ENCODE measurements around the gene SSTR3. TPM values are rescaled to one million over a fixed set of nuclear protein-coding genes. Genes with fewer than 3 reads are reported as not detected.

SSTR3 gene
- total RNA-seq, 1 donor from 2014 or later, result 0.09 TPM

- TF ChIP-seq CTCF (conservative IDR thresholded peaks at IDR 0.05), result no peak
- no peak for DNase-seq (ENCODE audit: low read depth, low spot score)
- Mint-ChIP-seq H3K4me1 (no peaks in the 10 kb centered on the region), H3K4me3 (no peak overlapping the region), H3K27ac (ENCODE audit: unreplicated experiment) (peak overlapping the region; percentile 70), H3K9me3 (no peaks in the 10 kb centered on the region), H3K27me3 (ENCODE audit: low read depth) (peaks cover 19% of the 10 kb centered on the region), H3K36me3 (ENCODE audit: low read depth) (no peaks in the 10 kb centered on the region)
Observed at GRCh38 chr22:37155971-37156370, 56.3 kb downstream of the SSTR3 start.

GRCh38 chr22:37154925-37155712 lies 57.2 kb downstream of the SSTR3 start:
- H3K4me1 Mint-ChIP-seq, result peaks cover 2% of the 10 kb centered on the region
- H3K4me3 Mint-ChIP-seq, result no peak overlapping the region
- no peak for TF ChIP-seq CTCF (conservative IDR thresholded peaks at IDR 0.05)
- no peak for DNase-seq (ENCODE audit: low read depth, low spot score)
- H3K27me3 Mint-ChIP-seq (ENCODE audit: low read depth), result peaks cover 19% of the 10 kb centered on the region
- H3K36me3 Mint-ChIP-seq (ENCODE audit: low read depth), result no peaks in the 10 kb centered on the region
- no peak overlapping the region for H3K27ac Mint-ChIP-seq (ENCODE audit: unreplicated experiment)
- H3K9me3 Mint-ChIP-seq, result no peaks in the 10 kb centered on the region

Other genes with a start within 250 kb of the SSTR3 start
- 31.0 and 31.3 TPM in 2 replicates for gene TST, start 193.0 kb downstream of the SSTR3 start, total RNA-seq
- gene MPST, start 192.7 kb downstream of the SSTR3 start, total RNA-seq, result 100.0 and 103 TPM in 2 replicates
- 85.7 and 95.8 TPM in 2 replicates for gene KCTD17, start 160.7 kb downstream of the SSTR3 start, total RNA-seq
- gene TMPRSS6, start 102.8 kb downstream of the SSTR3 start, total RNA-seq, result not detected in 2 replicates
- 0.50 and 0.56 TPM in 2 replicates for gene IL2RB, start 62.6 kb downstream of the SSTR3 start, total RNA-seq
- 13.6 TPM in 2 replicates for gene C1QTNF6, start 24.2 kb downstream of the SSTR3 start, total RNA-seq
- gene RAC2, start 31.8 kb upstream of the SSTR3 start, total RNA-seq, result 0.21 TPM in 1 of 2 replicates, not detected in the other
- gene CYTH4, start 70.0 kb upstream of the SSTR3 start, total RNA-seq, result not detected in 2 replicates
- gene ELFN2, start 215.0 kb upstream of the SSTR3 start, total RNA-seq, result 0.09 and 0.27 TPM in 2 replicates

Data from neural crest cell (in vitro differentiated cells).